Mesenchymal stem cell (in vitro differentiated cells and primary cell): ENCODE results near the gene MTUS2.

Experiments used
- DNase-seq: peaks from one replicate; pipeline ENCODE4 v3.0.0-alpha.2; 2013
- H2AFZ ChIP-seq: one replicate; pipeline ENCODE4 v1.6.1; 2013; ENCODE audit warnings: low read depth, mild to moderate bottlenecking, control low read depth, inconsistent platforms, low read length, moderate library complexity
- H2AK5ac ChIP-seq: 2 replicates; pipeline ENCODE4 v1.6.1; 2013; ENCODE audit warnings: low read length, moderate library complexity, mild to moderate bottlenecking, inconsistent platforms; ENCODE audit not compliant: severe bottlenecking
- H2BK120ac ChIP-seq: one replicate; pipeline ENCODE4 v1.6.1; 2013; ENCODE audit warnings: low read depth, mild to moderate bottlenecking, inconsistent platforms, low read length, moderate library complexity
- H2BK12ac ChIP-seq, 2 experiments: one replicate each; pipeline ENCODE4 v1.6.1; 2013; ENCODE audit warnings: inconsistent platforms in 2 of 2, low read length in 2 of 2, mild to moderate bottlenecking in 2 of 2, moderate library complexity in 2 of 2, control low read depth in 1 of 2
- H2BK15ac ChIP-seq: one replicate; pipeline ENCODE4 v1.6.1; 2013; ENCODE audit warnings: mild to moderate bottlenecking, low read depth, inconsistent platforms; ENCODE audit not compliant: poor library complexity, severe bottlenecking
- H2BK5ac ChIP-seq: 2 replicates; pipeline ENCODE4 v1.6.1; 2013; ENCODE audit warnings: low read depth, mild to moderate bottlenecking, low read length, control low read depth, inconsistent platforms; ENCODE audit not compliant: poor library complexity, severe bottlenecking
- H3K14ac ChIP-seq, 2 experiments: one replicate each; pipeline ENCODE4 v1.6.1; 2013; ENCODE audit warnings: inconsistent platforms in 2 of 2, low read length in 2 of 2, control low read depth in 1 of 2, mild to moderate bottlenecking in 1 of 2, moderate library complexity in 1 of 2
- H3K18ac ChIP-seq, 2 experiments: one replicate each; pipeline ENCODE4 v1.6.1; 2013; ENCODE audit warnings: inconsistent platforms in 2 of 2, low read length in 2 of 2, control low read depth in 1 of 2, low read depth in 1 of 2, mild to moderate bottlenecking in 1 of 2
- H3K23ac ChIP-seq, 2 experiments: one replicate each; pipeline ENCODE4 v1.6.1; 2013; ENCODE audit warnings: inconsistent platforms in 2 of 2, low read length in 2 of 2, mild to moderate bottlenecking in 2 of 2, moderate library complexity in 2 of 2, control low read depth in 1 of 2
- H3K27ac ChIP-seq: 2 replicates; pipeline ENCODE4 v1.5.1; 2013; ENCODE audit warnings: mild to moderate bottlenecking, moderate library complexity, low read length, control low read depth, inconsistent platforms; ENCODE audit not compliant: poor library complexity, severe bottlenecking
- H3K27me3 ChIP-seq, 2 experiments: 2 replicates each; pipeline versions ENCODE4 v1.6.1 to v1.7.0; 2013; ENCODE audit warnings: low read length in 2 of 2, mild to moderate bottlenecking in 2 of 2, moderate library complexity in 2 of 2, control low read depth in 1 of 2, inconsistent platforms in 1 of 2; ENCODE audit not compliant: control insufficient read depth in 1 of 2, insufficient read depth in 1 of 2
- H3K36me3 ChIP-seq, 2 experiments: 2 replicates each; pipeline versions ENCODE4 v1.6.1 to v1.7.0; 2013; ENCODE audit warnings: low read length in 2 of 2, control low read depth in 1 of 2, inconsistent platforms in 1 of 2, low read depth in 1 of 2, mild to moderate bottlenecking in 1 of 2; ENCODE audit not compliant: insufficient read depth in 2 of 2, control insufficient read depth in 1 of 2
- H3K4ac ChIP-seq, 2 experiments: one replicate each; pipeline ENCODE4 v1.6.1; 2013; ENCODE audit warnings: inconsistent platforms in 2 of 2, low read length in 2 of 2, mild to moderate bottlenecking in 2 of 2, moderate library complexity in 2 of 2, control low read depth in 1 of 2, low read depth in 1 of 2
- H3K4me1 ChIP-seq: 2 replicates; pipeline ENCODE4 v1.6.1; 2013; ENCODE audit warnings: low read depth, low read length, control low read depth; ENCODE audit not compliant: control insufficient read depth, insufficient read depth
- H3K4me2 ChIP-seq: 2 replicates; pipeline ENCODE4 v1.6.1; 2013; ENCODE audit warnings: low read length, mild to moderate bottlenecking, inconsistent platforms; ENCODE audit not compliant: poor library complexity, severe bottlenecking
- H3K4me3 ChIP-seq, 2 experiments: 2 replicates each; pipeline versions ENCODE4 v1.5.1 to v1.7.0; 2013; ENCODE audit warnings: low read length in 2 of 2, mild to moderate bottlenecking in 2 of 2, control low read depth in 1 of 2, low read depth in 1 of 2; ENCODE audit not compliant: insufficient read depth in 1 of 2
- H3K79me1 ChIP-seq: replicated peaks from 2 replicates; pipeline ENCODE4 v1.6.1; 2013; ENCODE audit warnings: mild to moderate bottlenecking, control low read depth, low read length, inconsistent platforms; ENCODE audit not compliant: poor library complexity, severe bottlenecking
- H3K9ac ChIP-seq: 2 replicates; pipeline ENCODE4 v1.7.0; 2013; ENCODE audit warnings: mild to moderate bottlenecking, low read length, moderate library complexity
- H3K9me3 ChIP-seq: 2 replicates; pipeline ENCODE4 v1.7.0; 2013; ENCODE audit warnings: mild to moderate bottlenecking, low read length; ENCODE audit not compliant: control insufficient read depth
- H4K8ac ChIP-seq: one replicate; pipeline ENCODE4 v1.6.1; 2013; ENCODE audit warnings: inconsistent platforms, mild to moderate bottlenecking, low read length, moderate library complexity
- H4K91ac ChIP-seq: one replicate; pipeline ENCODE4 v1.6.1; 2013; ENCODE audit warnings: mild to moderate bottlenecking, low read length, inconsistent platforms
- WGBS: methylation state at CpG from one replicate; pipeline ENCODE4 v1.1.7; 2013; ENCODE audit warnings: mixed read lengths; 5-methylcytosine and 5-hydroxymethylcytosine counted together

Gene MTUS2

DNA sequence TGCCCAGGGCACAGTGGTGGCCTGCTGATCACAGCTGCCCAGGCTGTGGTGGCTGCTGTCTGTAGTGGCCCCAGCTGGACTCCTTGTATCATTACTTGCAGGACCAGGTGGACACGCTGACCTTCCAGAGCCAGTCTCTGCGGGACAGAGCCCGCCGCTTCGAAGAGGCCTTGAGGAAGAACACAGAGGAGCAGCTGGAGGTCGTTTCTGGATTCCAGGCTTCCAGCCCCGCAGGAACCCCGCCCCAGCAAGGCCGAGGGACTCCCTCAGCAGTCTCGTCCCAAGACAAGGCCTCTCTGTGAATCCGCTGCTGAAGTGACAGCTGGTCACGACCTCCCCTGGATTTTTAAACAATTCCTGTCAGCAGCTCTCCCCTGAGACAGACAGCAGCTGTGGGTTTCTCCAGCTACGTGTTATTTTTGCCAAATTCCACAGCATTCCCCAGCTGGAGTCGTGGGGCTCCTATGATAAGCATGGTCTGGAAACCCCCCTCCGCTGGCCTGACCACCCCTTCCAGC lies 677.1 kb downstream of the MTUS2 start:
- WGBS: 9% methylated on average over 15 of the region's 15 CpGs

DNA sequence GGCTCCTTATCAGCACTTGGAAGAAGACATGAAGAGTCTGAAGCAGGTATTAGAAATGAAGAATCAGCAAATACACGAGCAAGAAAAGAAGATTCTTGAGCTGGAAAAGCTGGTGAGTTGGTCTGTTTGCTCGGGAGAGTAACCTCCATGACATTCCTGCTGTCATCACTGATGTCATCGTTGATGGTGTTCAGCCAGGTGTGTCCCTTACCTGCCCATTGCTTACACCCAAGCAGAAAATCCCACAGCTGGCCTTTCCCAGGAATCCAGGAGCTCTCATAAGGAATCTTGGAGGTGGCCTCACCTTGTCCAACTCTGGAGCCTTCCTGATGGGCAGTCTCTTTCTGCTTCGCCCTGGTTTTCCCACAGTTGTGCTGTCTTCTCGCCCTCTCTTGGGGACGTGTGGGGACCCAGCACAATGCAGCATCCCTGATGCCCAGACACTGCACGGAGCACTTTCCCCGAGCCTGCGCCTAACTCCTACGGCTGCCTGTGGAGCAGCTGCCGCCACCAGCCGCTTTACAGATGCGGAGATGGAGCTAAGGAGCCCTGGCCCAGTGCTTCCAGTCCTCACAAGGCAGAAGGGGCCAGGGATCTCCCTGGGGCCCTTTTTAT lies 678.4 kb downstream of the MTUS2 start:
- no peak overlapping the region for H3K9ac ChIP-seq
- no peak overlapping the region for H2BK5ac ChIP-seq
- H2AK5ac ChIP-seq: peak overlapping the region; percentile 24
- H4K91ac ChIP-seq: no peak overlapping the region
- H2BK15ac ChIP-seq: no peak overlapping the region
- no peak overlapping the region for H3K14ac ChIP-seq
- H2AFZ ChIP-seq: no peak overlapping the region
- H3K18ac ChIP-seq: no peak overlapping the region
- no peaks in the 10 kb centered on the region for H3K36me3 ChIP-seq
- WGBS: 94% methylated on average over 13 of the region's 13 CpGs
- H4K8ac ChIP-seq: no peak overlapping the region
- no peak overlapping the region for H2BK120ac ChIP-seq
- H3K79me1 ChIP-seq: no peaks in the 10 kb centered on the region
- no peak overlapping the region for H3K23ac ChIP-seq
- H2BK12ac ChIP-seq: peak overlapping the region; percentile 47 to 59
- H3K9me3 ChIP-seq: no peaks in the 10 kb centered on the region
- H3K4me2 ChIP-seq: no peak overlapping the region
- no peak for DNase-seq
- H3K4me1 ChIP-seq: peaks cover 24% of the 10 kb centered on the region
- H3K4me3 ChIP-seq: no peak overlapping the region
- H3K27me3 ChIP-seq: peaks cover 13 to 22% of the 10 kb centered on the region in 2 experiments
- H3K27ac ChIP-seq: no peak overlapping the region
- peak overlapping the region in 1 of 2 experiments; percentile 9 for H3K4ac ChIP-seq

More for the DNA sequence above, 677.1 kb downstream of the MTUS2 start:
- Histone ChIP-seq H3K14ac (no peak overlapping the region), H2AK5ac (no peak overlapping the region), H4K91ac (peak overlapping the region; percentile 1), H3K4ac (no peak overlapping the region), H3K18ac (peak overlapping the region; percentile 29 to 45), H2BK12ac (peak overlapping the region; percentile 3 to 14), H3K4me2 (peak overlapping the region; percentile 30), H3K23ac (no peak overlapping the region), H4K8ac (peak overlapping the region; percentile 52), H2BK120ac (no peak overlapping the region), H2BK5ac (no peak overlapping the region), H3K27me3 (peaks cover 12 to 22% of the 10 kb centered on the region in 2 experiments), H2AFZ (no peak overlapping the region), H3K9ac (peak overlapping the region; percentile 49), H3K27ac (peak overlapping the region; percentile 9), H3K36me3 (no peaks in the 10 kb centered on the region), H2BK15ac (peak overlapping the region; percentile 33), H3K79me1 (no peaks in the 10 kb centered on the region), H3K4me3 (peak overlapping the region in 1 of 2 experiments; percentile 33), H3K4me1 (peaks cover 24% of the 10 kb centered on the region), H3K9me3 (no peaks in the 10 kb centered on the region)
- DNase-seq: peak; percentile 70

DNA sequence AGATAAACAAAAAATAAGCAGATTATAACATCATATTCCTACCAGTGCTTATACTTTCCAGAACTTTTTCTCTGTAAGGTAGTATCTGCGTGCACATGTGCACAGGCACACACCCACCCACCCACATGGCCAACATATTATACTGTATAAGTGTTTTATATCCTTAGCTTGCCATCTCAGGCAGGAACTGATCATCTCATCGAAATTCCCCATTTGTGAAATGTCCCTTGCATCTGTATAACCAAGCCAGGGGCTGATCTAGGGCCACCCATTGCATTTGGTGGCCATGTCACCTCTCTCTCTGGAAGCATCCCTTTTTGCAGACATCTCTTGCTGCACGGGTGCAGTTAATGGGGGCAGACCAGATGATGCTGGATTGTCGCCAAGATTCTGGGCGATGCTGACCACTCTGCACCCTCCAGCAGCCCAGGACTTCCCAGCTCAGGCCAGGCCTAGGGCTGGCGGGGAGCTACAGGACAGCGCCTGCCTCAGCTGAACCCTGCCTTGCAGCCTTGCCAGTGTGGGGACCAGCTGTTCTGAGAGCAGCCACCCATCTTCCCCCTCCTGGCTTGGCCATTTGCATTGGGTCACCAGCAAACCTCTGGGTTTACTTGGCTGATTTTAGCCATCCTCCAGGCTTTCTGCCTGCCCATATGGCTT lies 679.5 kb downstream of the MTUS2 start:
- Histone ChIP-seq H3K9me3 (no peaks in the 10 kb centered on the region), H2BK120ac (no peak overlapping the region), H3K14ac (peak overlapping the region in 1 of 2 experiments; percentile 35), H3K4me2 (no peak overlapping the region), H3K9ac (no peak overlapping the region), H4K8ac (peak overlapping the region; percentile 58), H2AK5ac (no peak overlapping the region), H2AFZ (no peak overlapping the region), H2BK12ac (peak overlapping the region in 1 of 2 experiments; percentile 17), H3K18ac (no peak overlapping the region), H3K27ac (no peak overlapping the region), H3K36me3 (no peaks in the 10 kb centered on the region), H2BK5ac (no peak overlapping the region), H3K4me1 (peaks cover 24% of the 10 kb centered on the region), H3K23ac (no peak overlapping the region), H3K4me3 (no peak overlapping the region), H3K4ac (peak overlapping the region in 1 of 2 experiments; percentile 16), H4K91ac (peak overlapping the region; percentile 15), H3K79me1 (no peaks in the 10 kb centered on the region), H3K27me3 (peaks cover 13 to 19% of the 10 kb centered on the region in 2 experiments), H2BK15ac (peak overlapping the region; percentile 68)
- 93% methylated on average over 7 of the region's 7 CpGs for WGBS
- no peak for DNase-seq

DNA sequence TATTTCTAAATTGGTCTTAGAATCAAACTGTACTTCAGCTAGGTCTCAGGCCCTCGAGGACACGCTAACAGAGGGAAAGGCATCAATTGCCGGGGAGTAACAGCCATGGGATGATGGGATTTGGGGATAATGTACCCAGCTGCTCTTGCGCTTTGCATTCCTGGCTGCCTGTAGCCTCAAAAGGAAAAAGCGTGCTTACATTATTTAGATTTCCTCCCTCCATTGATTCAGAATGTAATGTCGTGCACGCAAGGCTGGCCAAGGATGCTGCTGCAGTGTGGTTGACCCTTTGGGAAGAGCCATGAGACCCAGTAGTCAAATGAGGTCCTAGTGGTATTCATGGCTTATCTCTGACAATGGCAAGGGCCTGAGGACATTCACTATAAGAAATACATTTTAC lies 680.2 kb downstream of the MTUS2 start:
- no peak for DNase-seq
- no peak overlapping the region for H2BK15ac ChIP-seq
- H3K18ac ChIP-seq: no peak overlapping the region
- no peaks in the 10 kb centered on the region for H3K79me1 ChIP-seq
- H3K14ac ChIP-seq: no peak overlapping the region
- no peak overlapping the region for H3K4me3 ChIP-seq
- H4K91ac ChIP-seq: no peak overlapping the region
- no peak overlapping the region for H3K27ac ChIP-seq
- H2AFZ ChIP-seq: no peak overlapping the region
- no peak overlapping the region for H3K23ac ChIP-seq
- no peak overlapping the region for H2BK12ac ChIP-seq
- no peak overlapping the region for H3K4me2 ChIP-seq
- H3K27me3 ChIP-seq: peaks cover 13 to 22% of the 10 kb centered on the region in 2 experiments
- no peak overlapping the region for H2AK5ac ChIP-seq
- H3K4me1 ChIP-seq: peaks cover 24% of the 10 kb centered on the region
- H3K4ac ChIP-seq: no peak overlapping the region
- H3K9ac ChIP-seq: no peak overlapping the region
- 95% methylated on average over 7 of the region's 7 CpGs for WGBS
- H3K9me3 ChIP-seq: no peaks in the 10 kb centered on the region
- no peak overlapping the region for H2BK120ac ChIP-seq
- H2BK5ac ChIP-seq: no peak overlapping the region
- no peaks in the 10 kb centered on the region for H3K36me3 ChIP-seq
- H4K8ac ChIP-seq: no peak overlapping the region
